K562 (cell line): ENCODE results near the gene C1orf56. TPM values are rescaled to one million over a fixed set of nuclear protein-coding genes. Genes with fewer than 3 reads are reported as not detected.

ENCODE experiments used
- CBFA2T3 ChIP-seq: fragments of 450-650 bp; IDR thresholded peaks from 2 replicates; pipeline ENCODE4 v1.6.1; 2017
- CHD1 ChIP-seq: fragments of 200-600 bp; sonication (generic); IDR thresholded peaks from one replicate; pipeline ENCODE4 v1.6.1; 2012; ENCODE audit warnings: mild to moderate bottlenecking, moderate library complexity, low read length, inconsistent platforms
- CREB1 ChIP-seq, 2 experiments: sonication (generic) in 1 of 2; formaldehyde crosslinking in 1 of 2; IDR thresholded peaks; 2 replicates each; pipeline versions ENCODE4 v1.6.1 to v1.8.0; 2012 to 2022; ENCODE audit warnings: inconsistent platforms in 1 of 2, mild to moderate bottlenecking in 1 of 2, missing genetic modification reagents in 1 of 2, moderate library complexity in 1 of 2
- CREBBP ChIP-seq: IDR thresholded peaks from one replicate; pipeline ENCODE4 v1.6.1; 2012; ENCODE audit warnings: low read depth, mild to moderate bottlenecking, control low read depth, inconsistent platforms, low read length
- E2F3 ChIP-seq: fragments of 250-450 bp; sonication (Bioruptor Pico); IDR thresholded peaks from 2 replicates; pipeline ENCODE4 v1.4.0; 2020; ENCODE audit warnings: mild to moderate bottlenecking
- EHMT2 ChIP-seq: fragments of 450-650 bp; IDR thresholded peaks from 2 replicates; pipeline ENCODE4 v1.6.1; 2018; ENCODE audit warnings: antibody characterized with exemption
- ETV5 ChIP-seq: sonication (generic); formaldehyde crosslinking; IDR thresholded peaks from 2 replicates; pipeline ENCODE4 v1.4.0; 2020; ENCODE audit warnings: low read depth, mild to moderate bottlenecking, missing genetic modification reagents
- HMG20B ChIP-seq: fragments of 250-450 bp; sonication (Bioruptor Pico); IDR thresholded peaks from 2 replicates; pipeline ENCODE4 v1.5.0; 2021; ENCODE audit warnings: mild to moderate bottlenecking
- IRF2 ChIP-seq: sonication (generic); formaldehyde crosslinking; IDR thresholded peaks from 2 replicates; pipeline ENCODE4 v1.8.1; 2022; ENCODE audit warnings: mild to moderate bottlenecking, missing genetic modification reagents
- TGIF2 ChIP-seq: sonication (generic); formaldehyde crosslinking; IDR thresholded peaks from 2 replicates; pipeline ENCODE4 v1.8.1; 2022; ENCODE audit warnings: mild to moderate bottlenecking, missing genetic modification reagents, moderate library complexity
- TRIM24 ChIP-seq, 2 experiments: fragments of 450-650 bp; IDR thresholded peaks; 2 replicates each; pipeline ENCODE4 v1.6.1; 2016
- ZNF165 ChIP-seq: fragments of 250-450 bp; sonication (Bioruptor Pico); IDR thresholded peaks from 2 replicates; pipeline ENCODE4 v1.4.0; 2020; ENCODE audit warnings: borderline replicate concordance
- ZNF311 ChIP-seq: fragments of 250-450 bp; sonication (Bioruptor Pico); IDR thresholded peaks from 2 replicates; pipeline ENCODE4 v1.4.0; 2020; ENCODE audit warnings: mild to moderate bottlenecking, moderate library complexity
- ZNF431 ChIP-seq: sonication (generic); formaldehyde crosslinking; IDR thresholded peaks from 2 replicates; pipeline ENCODE4 v1.8.0; 2022; ENCODE audit warnings: mild to moderate bottlenecking, missing genetic modification reagents
- polyA plus RNA-seq, 8 experiments: library from polyadenylated mRNA; depleted of rRNA in 4 of 8; stranded (reverse) in 5 of 8; unstranded in 3 of 8; fragments of >200 nt; fragmentation: Nextera tagmentation in 2 of 8; fragmentation: Illumina TruSeq in 1 of 8; extraction: Ambion mirVana in 2 of 8; extraction: Trizol in 1 of 8; gene quantifications; 2 replicates each; pipeline versions ENCODE4 v1.2.1 to v1.2.3, GENCODE V29; 2011 to 2014; ENCODE audit warnings: inconsistent platforms in 1 of 8, missing spikeins in 1 of 8
- total RNA-seq, 7 experiments: library from RNA; depleted of rRNA in 6 of 7; stranded (reverse); fragments of >200 nt in 6 of 7; fragmentation: Illumina TruSeq in 2 of 7; extraction: Trizol in 2 of 7; gene quantifications; 2 replicates each; pipeline versions ENCODE4 v1.2.1 to v1.2.3, GENCODE V29; 2011 to 2021; ENCODE audit warnings: low replicate concordance in 1 of 7
- TF ChIP-seq, protein P1 (sequence below): fragments of 450-650 bp; formaldehyde crosslinking; IDR thresholded peaks from 2 replicates; pipeline ENCODE4 v1.4.0; 2020; ENCODE audit warnings: mild to moderate bottlenecking, moderate library complexity
- TF ChIP-seq, protein P2 (sequence below): fragments of 250-450 bp; sonication (Bioruptor Pico); IDR thresholded peaks from 2 replicates; pipeline ENCODE4 v1.5.0; 2021; ENCODE audit warnings: mild to moderate bottlenecking, moderate library complexity
- TF ChIP-seq, protein P3 (sequence below): fragments of 450-650 bp; IDR thresholded peaks from 2 replicates; pipeline ENCODE4 v1.7.1; 2018; ENCODE audit warnings: mild to moderate bottlenecking, low read depth; ENCODE audit not compliant: partially characterized antibody
- TF ChIP-seq, protein P4 (sequence below), 2 experiments: fragments of 450-650 bp in 1 of 2; sonication (generic) in 1 of 2; formaldehyde crosslinking in 1 of 2; IDR thresholded peaks in 1 of 2; conservative IDR thresholded peaks in 1 of 2; 2 replicates each; pipeline versions ENCODE4 v1.6.1 to v1.8.1; 2016 to 2023; ENCODE audit warnings: mild to moderate bottlenecking in 2 of 2, moderate library complexity in 2 of 2, inconsistent platforms in 1 of 2, missing genetic modification reagents in 1 of 2

C1orf56 gene
- total and polyA plus RNA-seq, 9 of the 15 experiments (the other 6 are each of a cell fraction or from before 2014, with no cell fraction given) = 0.18 to 15.7 (median 1.1) TPM

DNA sequence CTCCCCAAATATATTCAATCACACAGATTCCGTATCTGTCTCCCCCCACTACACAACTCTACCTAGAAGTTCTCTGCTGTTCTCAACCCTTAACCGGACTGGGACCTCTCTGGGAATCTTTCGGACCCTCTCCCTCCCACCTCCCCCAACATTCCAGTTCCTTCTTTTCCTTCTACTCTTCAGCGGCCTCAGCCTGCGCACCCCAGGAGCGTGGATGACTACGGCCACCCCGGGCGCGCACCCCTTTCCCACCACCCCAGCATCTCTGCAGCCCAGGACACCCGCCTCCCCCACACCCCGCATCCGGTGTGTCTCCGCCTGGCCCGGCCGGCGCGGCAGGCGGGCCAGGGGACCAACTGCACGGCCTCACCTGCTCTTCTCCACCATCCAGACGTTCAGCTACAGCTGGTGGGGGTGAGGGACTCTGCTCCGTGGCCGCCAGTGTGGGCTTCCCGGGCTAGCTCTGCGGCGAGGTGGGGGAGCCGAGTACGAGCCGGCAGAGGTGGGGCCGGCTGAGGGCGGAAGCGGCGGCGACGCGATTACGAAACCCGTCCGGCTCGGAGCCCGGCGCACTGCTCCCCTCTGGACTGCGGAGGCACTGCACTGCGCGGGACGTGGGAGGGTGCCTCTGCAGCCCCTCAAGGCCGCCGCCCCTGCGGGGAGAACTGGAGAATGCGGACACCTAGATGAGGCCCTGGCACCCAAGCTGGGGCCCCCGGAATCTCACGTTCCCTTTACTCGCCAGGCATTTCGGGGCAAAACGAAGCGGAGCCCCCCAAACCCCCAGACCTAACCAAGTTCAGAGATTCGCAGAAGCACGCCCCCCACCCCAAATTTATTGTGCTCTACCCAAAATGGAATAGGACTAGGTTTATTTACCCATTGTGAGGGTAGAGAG, 11.8 kb downstream of the C1orf56 start, which contains the start of gene CDC42SE1 (continued):
- TF ChIP-seq E2F3 (CRISPR knock-in tag) (0 out of 2 replicates have a peak, but pooled peaks have one; percentile 67), CREBBP (no peak), ZNF165 (no peak), CREB1 (IDR thresholded peaks at IDR 0.05) (0 out of 2 replicates have a peak, but pooled peaks have one; percentile 34), CREB1 (CRISPR knock-in tag; IDR thresholded peaks at IDR 0.05) (peak; percentile 56), EHMT2 (no peak), ZNF431 (CRISPR knock-in tag) (no peak), CHD1 (peak; percentile 26), IRF2 (CRISPR knock-in tag) (no peak), CBFA2T3 (peak; percentile 55), ETV5 (CRISPR knock-in tag) (peak; percentile 99), TRIM24 (IDR thresholded peaks at IDR 0.05) (peak; percentile 9 to 82; a peak in 2 of 4 replicates), HMG20B (CRISPR knock-in tag) (no peak), TGIF2 (CRISPR knock-in tag) (0 out of 2 replicates have a peak, but pooled peaks have one; percentile 15), ZNF311 (CRISPR knock-in tag) (no peak)
- TF ChIP-seq, protein P1, sequence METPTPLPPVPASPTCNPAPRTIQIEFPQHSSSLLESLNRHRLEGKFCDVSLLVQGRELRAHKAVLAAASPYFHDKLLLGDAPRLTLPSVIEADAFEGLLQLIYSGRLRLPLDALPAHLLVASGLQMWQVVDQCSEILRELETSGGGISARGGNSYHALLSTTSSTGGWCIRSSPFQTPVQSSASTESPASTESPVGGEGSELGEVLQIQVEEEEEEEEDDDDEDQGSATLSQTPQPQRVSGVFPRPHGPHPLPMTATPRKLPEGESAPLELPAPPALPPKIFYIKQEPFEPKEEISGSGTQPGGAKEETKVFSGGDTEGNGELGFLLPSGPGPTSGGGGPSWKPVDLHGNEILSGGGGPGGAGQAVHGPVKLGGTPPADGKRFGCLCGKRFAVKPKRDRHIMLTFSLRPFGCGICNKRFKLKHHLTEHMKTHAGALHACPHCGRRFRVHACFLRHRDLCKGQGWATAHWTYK (CRISPR knock-in tag) = peak; percentile 92
- TF ChIP-seq, protein P2, sequence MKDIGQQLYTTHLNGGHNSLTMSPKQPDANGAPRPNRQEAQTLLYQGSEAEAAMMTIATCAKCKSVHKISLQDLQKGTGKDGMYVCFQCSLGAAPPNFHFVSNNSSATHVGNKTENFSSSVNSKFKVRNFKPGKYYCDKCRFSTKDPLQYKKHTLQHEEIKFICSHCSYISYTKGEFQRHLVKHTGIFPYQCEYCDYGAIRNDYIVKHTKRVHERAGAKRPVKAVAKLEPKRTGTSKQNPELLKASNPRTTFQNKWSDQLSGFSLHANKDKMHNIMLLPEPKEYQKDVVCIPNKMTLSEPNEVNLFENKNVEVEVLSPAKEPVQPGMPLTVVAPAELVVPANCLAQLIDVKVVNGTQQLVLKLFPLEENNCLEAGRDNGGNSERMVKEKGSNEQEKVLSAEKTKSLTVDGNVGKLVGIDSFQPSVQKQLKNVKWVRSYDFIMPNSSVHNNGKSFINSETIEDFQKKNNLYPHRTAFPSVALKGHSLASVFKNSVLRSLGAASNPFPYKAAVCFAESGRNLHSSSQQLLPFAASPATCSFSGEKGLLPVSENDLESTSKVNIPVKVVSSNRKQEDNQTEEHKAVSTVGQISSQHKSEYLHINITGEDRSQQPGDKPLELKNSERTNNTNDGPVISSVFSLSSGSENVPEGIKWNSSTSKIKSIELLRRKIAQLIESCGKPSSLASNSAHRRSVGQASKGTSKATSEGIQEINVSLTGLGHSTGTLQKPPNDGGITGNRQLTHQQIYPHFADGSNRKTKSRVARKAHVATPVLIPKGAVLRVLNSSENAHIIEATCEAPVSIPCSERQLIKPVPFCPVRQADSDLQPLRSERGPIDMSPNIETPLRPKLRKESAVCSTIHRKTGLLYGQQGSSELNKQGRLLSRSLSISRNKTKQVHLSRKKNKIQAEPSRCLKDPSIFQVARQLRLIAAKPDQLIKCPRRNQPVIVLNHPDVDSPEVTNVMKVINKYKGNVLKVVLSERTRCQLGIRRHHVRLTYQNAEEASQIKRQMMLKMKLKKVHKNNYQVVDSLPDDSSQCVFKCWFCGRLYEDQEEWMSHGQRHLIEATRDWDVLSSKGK (CRISPR knock-in tag) = no peak
- TF ChIP-seq, protein P3, sequence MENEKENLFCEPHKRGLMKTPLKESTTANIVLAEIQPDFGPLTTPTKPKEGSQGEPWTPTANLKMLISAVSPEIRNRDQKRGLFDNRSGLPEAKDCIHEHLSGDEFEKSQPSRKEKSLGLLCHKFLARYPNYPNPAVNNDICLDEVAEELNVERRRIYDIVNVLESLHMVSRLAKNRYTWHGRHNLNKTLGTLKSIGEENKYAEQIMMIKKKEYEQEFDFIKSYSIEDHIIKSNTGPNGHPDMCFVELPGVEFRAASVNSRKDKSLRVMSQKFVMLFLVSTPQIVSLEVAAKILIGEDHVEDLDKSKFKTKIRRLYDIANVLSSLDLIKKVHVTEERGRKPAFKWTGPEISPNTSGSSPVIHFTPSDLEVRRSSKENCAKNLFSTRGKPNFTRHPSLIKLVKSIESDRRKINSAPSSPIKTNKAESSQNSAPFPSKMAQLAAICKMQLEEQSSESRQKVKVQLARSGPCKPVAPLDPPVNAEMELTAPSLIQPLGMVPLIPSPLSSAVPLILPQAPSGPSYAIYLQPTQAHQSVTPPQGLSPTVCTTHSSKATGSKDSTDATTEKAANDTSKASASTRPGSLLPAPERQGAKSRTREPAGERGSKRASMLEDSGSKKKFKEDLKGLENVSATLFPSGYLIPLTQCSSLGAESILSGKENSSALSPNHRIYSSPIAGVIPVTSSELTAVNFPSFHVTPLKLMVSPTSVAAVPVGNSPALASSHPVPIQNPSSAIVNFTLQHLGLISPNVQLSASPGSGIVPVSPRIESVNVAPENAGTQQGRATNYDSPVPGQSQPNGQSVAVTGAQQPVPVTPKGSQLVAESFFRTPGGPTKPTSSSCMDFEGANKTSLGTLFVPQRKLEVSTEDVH = peak; percentile 36
- TF ChIP-seq, protein P4, sequence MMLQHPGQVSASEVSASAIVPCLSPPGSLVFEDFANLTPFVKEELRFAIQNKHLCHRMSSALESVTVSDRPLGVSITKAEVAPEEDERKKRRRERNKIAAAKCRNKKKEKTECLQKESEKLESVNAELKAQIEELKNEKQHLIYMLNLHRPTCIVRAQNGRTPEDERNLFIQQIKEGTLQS (IDR thresholded peaks at IDR 0.05) = peak; percentile 81
- TF ChIP-seq, protein P4 (CRISPR knock-in tag; conservative IDR thresholded peaks at IDR 0.05) = no peak; the same call in 1 of the 2 replicates
